Mesenchymal stem cell (in vitro differentiated cells and primary cell): ENCODE measurements around the gene RBMS3.

ENCODE experiments used
- DNase-seq: peaks from one replicate; pipeline ENCODE4 v3.0.0-alpha.2; 2013
- H2AFZ ChIP-seq: one replicate; pipeline ENCODE4 v1.6.1; 2013; ENCODE audit warnings: low read depth, mild to moderate bottlenecking, control low read depth, inconsistent platforms, low read length, moderate library complexity
- H2AK5ac ChIP-seq: 2 replicates; pipeline ENCODE4 v1.6.1; 2013; ENCODE audit warnings: low read length, moderate library complexity, mild to moderate bottlenecking, inconsistent platforms; ENCODE audit not compliant: severe bottlenecking
- H2BK120ac ChIP-seq: one replicate; pipeline ENCODE4 v1.6.1; 2013; ENCODE audit warnings: low read depth, mild to moderate bottlenecking, inconsistent platforms, low read length, moderate library complexity
- H2BK12ac ChIP-seq, 2 experiments: one replicate each; pipeline ENCODE4 v1.6.1; 2013; ENCODE audit warnings: inconsistent platforms in 2 of 2, low read length in 2 of 2, mild to moderate bottlenecking in 2 of 2, moderate library complexity in 2 of 2, control low read depth in 1 of 2
- H2BK15ac ChIP-seq: one replicate; pipeline ENCODE4 v1.6.1; 2013; ENCODE audit warnings: mild to moderate bottlenecking, low read depth, inconsistent platforms; ENCODE audit not compliant: poor library complexity, severe bottlenecking
- H2BK5ac ChIP-seq: 2 replicates; pipeline ENCODE4 v1.6.1; 2013; ENCODE audit warnings: low read depth, mild to moderate bottlenecking, low read length, control low read depth, inconsistent platforms; ENCODE audit not compliant: poor library complexity, severe bottlenecking
- H3K14ac ChIP-seq, 2 experiments: one replicate each; pipeline ENCODE4 v1.6.1; 2013; ENCODE audit warnings: inconsistent platforms in 2 of 2, low read length in 2 of 2, control low read depth in 1 of 2, mild to moderate bottlenecking in 1 of 2, moderate library complexity in 1 of 2
- H3K18ac ChIP-seq, 2 experiments: one replicate each; pipeline ENCODE4 v1.6.1; 2013; ENCODE audit warnings: inconsistent platforms in 2 of 2, low read length in 2 of 2, control low read depth in 1 of 2, low read depth in 1 of 2, mild to moderate bottlenecking in 1 of 2
- H3K23ac ChIP-seq, 2 experiments: one replicate each; pipeline ENCODE4 v1.6.1; 2013; ENCODE audit warnings: inconsistent platforms in 2 of 2, low read length in 2 of 2, mild to moderate bottlenecking in 2 of 2, moderate library complexity in 2 of 2, control low read depth in 1 of 2
- H3K27ac ChIP-seq: 2 replicates; pipeline ENCODE4 v1.5.1; 2013; ENCODE audit warnings: mild to moderate bottlenecking, moderate library complexity, low read length, control low read depth, inconsistent platforms; ENCODE audit not compliant: poor library complexity, severe bottlenecking
- H3K27me3 ChIP-seq, 2 experiments: 2 replicates each; pipeline versions ENCODE4 v1.6.1 to v1.7.0; 2013; ENCODE audit warnings: low read length in 2 of 2, mild to moderate bottlenecking in 2 of 2, moderate library complexity in 2 of 2, control low read depth in 1 of 2, inconsistent platforms in 1 of 2; ENCODE audit not compliant: control insufficient read depth in 1 of 2, insufficient read depth in 1 of 2
- H3K36me3 ChIP-seq, 2 experiments: 2 replicates each; pipeline versions ENCODE4 v1.6.1 to v1.7.0; 2013; ENCODE audit warnings: low read length in 2 of 2, control low read depth in 1 of 2, inconsistent platforms in 1 of 2, low read depth in 1 of 2, mild to moderate bottlenecking in 1 of 2; ENCODE audit not compliant: insufficient read depth in 2 of 2, control insufficient read depth in 1 of 2
- H3K4ac ChIP-seq, 2 experiments: one replicate each; pipeline ENCODE4 v1.6.1; 2013; ENCODE audit warnings: inconsistent platforms in 2 of 2, low read length in 2 of 2, mild to moderate bottlenecking in 2 of 2, moderate library complexity in 2 of 2, control low read depth in 1 of 2, low read depth in 1 of 2
- H3K4me1 ChIP-seq: 2 replicates; pipeline ENCODE4 v1.6.1; 2013; ENCODE audit warnings: low read depth, low read length, control low read depth; ENCODE audit not compliant: control insufficient read depth, insufficient read depth
- H3K4me2 ChIP-seq: 2 replicates; pipeline ENCODE4 v1.6.1; 2013; ENCODE audit warnings: low read length, mild to moderate bottlenecking, inconsistent platforms; ENCODE audit not compliant: poor library complexity, severe bottlenecking
- H3K4me3 ChIP-seq, 2 experiments: 2 replicates each; pipeline versions ENCODE4 v1.5.1 to v1.7.0; 2013; ENCODE audit warnings: low read length in 2 of 2, mild to moderate bottlenecking in 2 of 2, control low read depth in 1 of 2, low read depth in 1 of 2; ENCODE audit not compliant: insufficient read depth in 1 of 2
- H3K79me1 ChIP-seq: replicated peaks from 2 replicates; pipeline ENCODE4 v1.6.1; 2013; ENCODE audit warnings: mild to moderate bottlenecking, control low read depth, low read length, inconsistent platforms; ENCODE audit not compliant: poor library complexity, severe bottlenecking
- H3K9ac ChIP-seq: 2 replicates; pipeline ENCODE4 v1.7.0; 2013; ENCODE audit warnings: mild to moderate bottlenecking, low read length, moderate library complexity
- H3K9me3 ChIP-seq: 2 replicates; pipeline ENCODE4 v1.7.0; 2013; ENCODE audit warnings: mild to moderate bottlenecking, low read length; ENCODE audit not compliant: control insufficient read depth
- H4K8ac ChIP-seq: one replicate; pipeline ENCODE4 v1.6.1; 2013; ENCODE audit warnings: inconsistent platforms, mild to moderate bottlenecking, low read length, moderate library complexity
- H4K91ac ChIP-seq: one replicate; pipeline ENCODE4 v1.6.1; 2013; ENCODE audit warnings: mild to moderate bottlenecking, low read length, inconsistent platforms
- WGBS: methylation state at CpG from one replicate; pipeline ENCODE4 v1.1.7; 2013; ENCODE audit warnings: mixed read lengths; 5-methylcytosine and 5-hydroxymethylcytosine counted together

The RBMS3 gene

GRCh38 chr3:29605845-29606244, 325.0 kb downstream of the RBMS3 start:
- peak; percentile 82 for DNase-seq
- H2BK5ac ChIP-seq, result no peak overlapping the region

GRCh38 chr3:29606416-29606815, 325.5 kb downstream of the RBMS3 start:
- H3K27me3 ChIP-seq, result no peaks in the 10 kb centered on the region
- H2BK15ac ChIP-seq, result no peak overlapping the region
- no peak overlapping the region for H4K8ac ChIP-seq
- H3K4ac ChIP-seq, result no peak overlapping the region
- no peak overlapping the region for H4K91ac ChIP-seq
- H3K9ac ChIP-seq, result no peak overlapping the region
- H2BK5ac ChIP-seq, result no peak overlapping the region
- no peak overlapping the region for H2BK120ac ChIP-seq
- no peak overlapping the region for H2BK12ac ChIP-seq
- H2AK5ac ChIP-seq, result no peak overlapping the region
- no peaks in the 10 kb centered on the region for H3K4me1 ChIP-seq
- no peak overlapping the region for H2AFZ ChIP-seq
- H3K23ac ChIP-seq, result no peak overlapping the region
- H3K79me1 ChIP-seq, result peaks cover 7% of the 10 kb centered on the region
- no peak for DNase-seq
- no peaks in the 10 kb centered on the region for H3K36me3 ChIP-seq
- H3K4me3 ChIP-seq, result no peak overlapping the region
- no peak overlapping the region for H3K18ac ChIP-seq
- no peak overlapping the region for H3K27ac ChIP-seq
- no peak overlapping the region for H3K4me2 ChIP-seq
- no peak overlapping the region for H3K14ac ChIP-seq
- no peaks in the 10 kb centered on the region for H3K9me3 ChIP-seq

More at GRCh38 chr3:29605845-29606244, 325.0 kb downstream of the RBMS3 start:
- WGBS, result no CpG with 5 or more reads among the region's 2 CpGs
- Histone ChIP-seq H3K36me3 (no peaks in the 10 kb centered on the region), H3K27ac (no peak overlapping the region), H3K27me3 (no peaks in the 10 kb centered on the region), H3K23ac (no peak overlapping the region), H4K8ac (no peak overlapping the region), H3K14ac (no peak overlapping the region), H2BK120ac (no peak overlapping the region), H3K4me1 (no peaks in the 10 kb centered on the region), H3K4me3 (no peak overlapping the region), H3K18ac (no peak overlapping the region), H3K4me2 (no peak overlapping the region), H3K9me3 (no peaks in the 10 kb centered on the region), H3K4ac (no peak overlapping the region), H2AFZ (no peak overlapping the region), H3K79me1 (peaks cover 7% of the 10 kb centered on the region), H2BK15ac (no peak overlapping the region), H2BK12ac (no peak overlapping the region), H3K9ac (no peak overlapping the region), H4K91ac (no peak overlapping the region), H2AK5ac (no peak overlapping the region)

- Histone ChIP-seq H4K91ac (no peak overlapping the region), H2AK5ac (no peak overlapping the region), H2BK15ac (no peak overlapping the region), H2BK5ac (no peak overlapping the region), H3K9ac (no peak overlapping the region), H2AFZ (no peak overlapping the region), H4K8ac (no peak overlapping the region), H3K9me3 (no peaks in the 10 kb centered on the region), H2BK12ac (no peak overlapping the region), H3K79me1 (peaks cover 10% of the 10 kb centered on the region), H3K4me3 (no peak overlapping the region), H3K27me3 (no peaks in the 10 kb centered on the region), H2BK120ac (no peak overlapping the region), H3K18ac (no peak overlapping the region), H3K4me1 (no peaks in the 10 kb centered on the region), H3K36me3 (no peaks in the 10 kb centered on the region), H3K27ac (no peak overlapping the region), H3K14ac (no peak overlapping the region), H3K23ac (no peak overlapping the region), H3K4ac (no peak overlapping the region), H3K4me2 (no peak overlapping the region)
- WGBS, result 86% methylated on average over 2 of the region's 3 CpGs
- DNase-seq, result no peak
Observed at GRCh38 chr3:29608414-29609327, 327.8 kb downstream of the RBMS3 start.

GRCh38 chr3:29609328-29609811, 328.5 kb downstream of the RBMS3 start:
- H3K27ac ChIP-seq, result no peak overlapping the region

More at GRCh38 chr3:29609328-29609811, 328.5 kb downstream of the RBMS3 start:
- no peak overlapping the region for H3K4ac ChIP-seq
- no peak overlapping the region for H3K23ac ChIP-seq
- no peak overlapping the region for H4K91ac ChIP-seq
- H2BK5ac ChIP-seq, result no peak overlapping the region
- peaks cover 12% of the 10 kb centered on the region for H3K79me1 ChIP-seq
- no peak overlapping the region for H2BK15ac ChIP-seq
- H2BK12ac ChIP-seq, result no peak overlapping the region
- no peak overlapping the region for H3K4me2 ChIP-seq
- H3K4me1 ChIP-seq, result no peaks in the 10 kb centered on the region
- no peak overlapping the region for H3K4me3 ChIP-seq
- H3K18ac ChIP-seq, result no peak overlapping the region
- H3K14ac ChIP-seq, result no peak overlapping the region
- no peak overlapping the region for H3K9ac ChIP-seq
- DNase-seq, result no peak
- no peak overlapping the region for H4K8ac ChIP-seq
- H2AFZ ChIP-seq, result no peak overlapping the region
- no peak overlapping the region for H2BK120ac ChIP-seq
- H3K36me3 ChIP-seq, result no peaks in the 10 kb centered on the region
- no peaks in the 10 kb centered on the region for H3K9me3 ChIP-seq
- no peak overlapping the region for H2AK5ac ChIP-seq
- no peaks in the 10 kb centered on the region for H3K27me3 ChIP-seq
